Rectal smooth muscle tissue (tissue), 1 donor: ENCODE results near the gene ZBTB24.

Source experiments
- H3K27ac ChIP-seq: one replicate; pipeline ENCODE4 v1.7.0; 2013; ENCODE audit warnings: low read depth, low read length, inconsistent platforms
- H3K27me3 ChIP-seq: one replicate; pipeline ENCODE4 v1.7.0; 2013; ENCODE audit warnings: low read length; ENCODE audit not compliant: control insufficient read depth, insufficient read depth
- H3K36me3 ChIP-seq: one replicate; pipeline ENCODE4 v1.7.0; 2013; ENCODE audit warnings: low read length; ENCODE audit not compliant: control insufficient read depth, insufficient read depth
- H3K4me1 ChIP-seq: one replicate; pipeline ENCODE4 v1.7.0; 2013; ENCODE audit warnings: low read length; ENCODE audit not compliant: control insufficient read depth, insufficient read depth
- H3K4me3 ChIP-seq: one replicate; pipeline ENCODE4 v1.7.0; 2013; ENCODE audit warnings: low read length
- H3K9ac ChIP-seq: one replicate; pipeline ENCODE4 v1.7.0; 2013; ENCODE audit warnings: low read length

Gene ZBTB24

GRCh38 chr6:109512271-109512817, 29.3 kb upstream of the ZBTB24 start:
- Histone ChIP-seq H3K4me3 (no peak overlapping the region), H3K36me3 (no peaks in the 10 kb centered on the region), H3K27ac (no peak overlapping the region), H3K27me3 (no peaks in the 10 kb centered on the region), H3K4me1 (no peaks in the 10 kb centered on the region), H3K9ac (no peak overlapping the region)

- Histone ChIP-seq H3K27ac (no peak overlapping the region), H3K4me3 (no peak overlapping the region), H3K27me3 (no peaks in the 10 kb centered on the region)
These were observed 28.8 kb upstream of the ZBTB24 start for GRCh38 chr6:109511832-109512231.

GRCh38 chr6:109510358-109510757, 27.3 kb upstream of the ZBTB24 start:
- Histone ChIP-seq H3K27ac (no peak overlapping the region), H3K9ac (no peak overlapping the region), H3K4me1 (no peaks in the 10 kb centered on the region), H3K36me3 (no peaks in the 10 kb centered on the region), H3K27me3 (no peaks in the 10 kb centered on the region), H3K4me3 (no peak overlapping the region)

More at GRCh38 chr6:109511832-109512231, 28.8 kb upstream of the ZBTB24 start:
- Histone ChIP-seq H3K36me3 (no peaks in the 10 kb centered on the region), H3K9ac (no peak overlapping the region), H3K4me1 (no peaks in the 10 kb centered on the region)

DNA sequence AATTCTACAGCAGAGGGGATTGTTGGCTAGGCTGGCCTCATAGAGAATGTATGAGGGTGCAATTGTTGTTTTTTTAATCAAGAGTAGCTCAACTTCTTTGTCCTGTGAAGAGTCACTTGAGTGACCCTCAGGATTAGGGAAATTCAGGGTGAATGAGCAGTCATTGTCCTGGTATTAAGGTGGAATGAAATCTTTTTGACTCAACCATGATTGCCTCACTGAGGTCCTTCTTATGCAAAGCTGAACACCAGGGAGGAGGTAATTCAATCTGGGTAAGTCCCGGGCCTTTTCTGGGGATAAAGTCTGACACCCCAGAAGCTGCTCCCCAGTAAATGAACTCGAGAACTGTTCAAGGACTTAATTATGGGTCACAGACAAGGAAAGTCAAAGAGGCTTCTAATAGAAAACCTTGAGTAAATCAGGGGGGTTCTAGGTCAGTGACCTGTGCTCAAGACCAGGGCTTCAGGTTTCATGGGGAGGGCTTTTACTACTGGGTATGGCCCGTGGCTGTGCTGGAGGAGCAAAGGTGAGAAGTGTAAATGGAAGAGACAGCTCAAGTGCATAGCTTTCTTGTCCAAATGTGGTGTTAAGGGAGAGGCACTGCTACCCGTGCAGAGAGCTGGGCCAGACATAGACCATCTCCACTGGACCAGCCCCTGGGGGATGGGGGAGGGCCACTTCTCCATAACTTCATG, 25.3 kb upstream of the ZBTB24 start:
- Histone ChIP-seq H3K9ac (no peak overlapping the region), H3K4me1 (no peaks in the 10 kb centered on the region), H3K36me3 (no peaks in the 10 kb centered on the region), H3K27ac (no peak overlapping the region), H3K4me3 (no peak overlapping the region), H3K27me3 (no peaks in the 10 kb centered on the region)

DNA sequence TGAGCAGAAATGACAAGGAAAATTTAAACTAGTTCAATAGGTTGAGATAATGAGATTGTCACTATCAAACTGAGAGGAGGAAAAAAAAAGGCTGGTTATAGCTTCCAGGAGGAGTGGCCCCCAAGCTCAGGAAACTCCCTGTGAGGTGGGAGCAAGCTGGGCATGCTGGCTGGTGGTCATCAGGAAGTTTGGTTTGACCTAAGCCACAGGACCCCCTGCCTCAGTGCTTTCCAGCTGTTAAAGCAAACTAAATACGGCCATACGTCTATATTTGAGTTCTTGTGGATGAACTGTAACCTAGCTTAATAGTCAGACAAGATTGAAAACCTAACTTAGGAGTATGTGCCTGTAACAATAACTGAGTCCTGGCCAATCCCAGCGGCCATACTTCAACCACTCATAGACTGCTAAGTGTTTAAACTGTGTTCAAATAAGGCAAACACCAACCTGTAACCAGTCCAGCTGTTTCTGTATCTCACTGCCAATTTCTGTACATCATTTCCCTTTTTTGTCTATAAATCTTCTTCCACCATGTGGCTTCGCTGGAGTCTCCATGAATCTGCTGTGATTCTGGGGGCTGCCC, 24.6 kb upstream of the ZBTB24 start:
- H3K27me3 ChIP-seq, result no peaks in the 10 kb centered on the region
- no peaks in the 10 kb centered on the region for H3K4me1 ChIP-seq
- no peak overlapping the region for H3K27ac ChIP-seq
- no peaks in the 10 kb centered on the region for H3K36me3 ChIP-seq
- no peak overlapping the region for H3K9ac ChIP-seq
- H3K4me3 ChIP-seq, result no peak overlapping the region

DNA sequence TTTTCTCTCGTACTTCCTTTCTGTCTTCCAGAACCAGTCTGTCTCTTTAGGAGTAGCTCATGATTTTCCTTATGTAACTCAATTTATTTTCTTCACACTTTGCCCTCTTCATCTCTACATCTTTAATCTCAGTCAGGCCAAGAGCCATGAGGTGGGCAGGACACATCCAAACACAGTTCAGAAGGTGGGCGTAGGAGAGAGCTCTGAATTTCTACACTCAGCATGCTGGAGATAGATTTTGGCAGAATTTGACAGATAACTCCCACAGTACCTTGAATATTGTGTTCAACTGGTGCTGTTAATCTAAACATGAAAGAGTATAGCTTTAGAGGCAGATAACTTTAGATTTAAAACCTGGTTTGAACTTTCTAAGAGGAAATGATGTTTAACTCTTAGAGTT, 23.8 kb upstream of the ZBTB24 start:
- no peak overlapping the region for H3K9ac ChIP-seq
- no peak overlapping the region for H3K4me3 ChIP-seq
- no peaks in the 10 kb centered on the region for H3K4me1 ChIP-seq
- no peaks in the 10 kb centered on the region for H3K27me3 ChIP-seq
- H3K27ac ChIP-seq, result no peak overlapping the region
- H3K36me3 ChIP-seq, result no peaks in the 10 kb centered on the region

GRCh38 chr6:109506314-109506713, 23.3 kb upstream of the ZBTB24 start:
- no peaks in the 10 kb centered on the region for H3K27me3 ChIP-seq
- no peaks in the 10 kb centered on the region for H3K36me3 ChIP-seq
- no peak overlapping the region for H3K27ac ChIP-seq
- H3K9ac ChIP-seq, result no peak overlapping the region
- no peaks in the 10 kb centered on the region for H3K4me1 ChIP-seq
- no peak overlapping the region for H3K4me3 ChIP-seq

- Histone ChIP-seq H3K4me3 (no peak overlapping the region), H3K9ac (no peak overlapping the region), H3K4me1 (no peaks in the 10 kb centered on the region), H3K27me3 (no peaks in the 10 kb centered on the region), H3K36me3 (no peaks in the 10 kb centered on the region), H3K27ac (no peak overlapping the region)
These were observed 20.6 kb upstream of the ZBTB24 start for GRCh38 chr6:109503327-109504224.

DNA sequence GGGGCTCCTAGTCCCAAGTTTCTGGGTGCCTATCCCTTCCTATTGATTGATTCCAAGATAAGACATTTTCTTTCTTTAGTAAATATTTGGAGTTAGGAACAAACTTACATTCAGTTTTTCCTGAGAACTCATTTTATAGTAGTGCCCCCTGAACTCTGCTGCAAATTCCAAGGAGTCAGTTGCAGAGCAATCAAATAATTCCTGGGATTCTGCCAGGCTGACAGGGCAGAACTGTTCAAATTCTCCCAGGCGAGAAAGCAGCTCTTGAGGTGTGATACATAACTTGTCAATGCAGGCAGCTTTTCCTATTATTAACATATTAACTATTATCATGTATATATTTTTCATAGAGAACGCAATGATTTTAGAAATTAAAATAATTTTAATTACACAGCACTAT, 15.9 kb upstream of the ZBTB24 start:
- no peaks in the 10 kb centered on the region for H3K36me3 ChIP-seq
- no peak overlapping the region for H3K27ac ChIP-seq
- H3K27me3 ChIP-seq, result no peaks in the 10 kb centered on the region
- no peak overlapping the region for H3K4me3 ChIP-seq
- no peaks in the 10 kb centered on the region for H3K4me1 ChIP-seq
- no peak overlapping the region for H3K9ac ChIP-seq

- H3K27me3 ChIP-seq, result no peaks in the 10 kb centered on the region
- no peaks in the 10 kb centered on the region for H3K36me3 ChIP-seq
- H3K9ac ChIP-seq, result no peak overlapping the region
- no peak overlapping the region for H3K27ac ChIP-seq
- H3K4me1 ChIP-seq, result no peaks in the 10 kb centered on the region
- H3K4me3 ChIP-seq, result no peak overlapping the region
These were observed 15.0 kb upstream of the ZBTB24 start for GRCh38 chr6:109498052-109498451.

DNA sequence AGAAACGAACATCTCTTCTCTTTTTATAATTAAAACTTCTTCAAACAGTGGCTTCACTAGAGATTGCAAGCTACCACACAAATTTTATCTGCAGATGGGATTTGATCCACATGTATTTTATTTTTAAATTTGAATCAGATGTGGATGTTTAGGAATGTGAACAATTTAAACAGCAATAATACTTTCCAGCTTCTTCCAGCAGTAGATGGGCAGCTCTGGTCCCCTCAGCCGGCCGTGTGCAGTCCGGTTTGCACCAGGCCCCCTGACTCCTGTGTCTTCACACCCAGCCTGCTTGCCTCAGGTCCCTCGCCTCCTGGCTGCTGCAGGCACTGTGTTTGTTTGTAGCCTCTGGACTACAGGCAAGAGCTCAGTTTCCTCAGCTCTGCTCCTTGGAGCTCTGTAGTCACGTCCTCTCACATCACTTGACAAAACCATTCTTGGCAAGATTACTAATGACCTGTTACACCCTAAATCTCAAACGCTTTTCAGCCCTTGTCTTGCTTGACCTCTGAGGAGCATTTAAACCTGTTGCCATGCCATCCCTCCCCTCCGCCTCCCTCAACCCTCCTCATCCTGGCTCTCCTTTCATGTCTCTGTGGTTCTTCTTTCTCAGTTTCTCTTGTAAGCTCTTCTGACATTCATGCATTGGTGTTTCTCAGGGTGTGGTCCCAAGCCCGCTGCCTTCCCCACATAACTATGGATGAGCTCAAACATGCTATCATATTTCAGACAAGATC, 13.2 kb upstream of the ZBTB24 start:
- H3K4me1 ChIP-seq, result no peaks in the 10 kb centered on the region
- H3K36me3 ChIP-seq, result no peaks in the 10 kb centered on the region
- no peak overlapping the region for H3K9ac ChIP-seq
- no peak overlapping the region for H3K27ac ChIP-seq
- H3K4me3 ChIP-seq, result no peak overlapping the region
- no peaks in the 10 kb centered on the region for H3K27me3 ChIP-seq

GRCh38 chr6:109493865-109494264, 10.8 kb upstream of the ZBTB24 start:
- Histone ChIP-seq H3K27ac (no peak overlapping the region), H3K4me1 (no peaks in the 10 kb centered on the region), H3K9ac (no peak overlapping the region), H3K36me3 (no peaks in the 10 kb centered on the region), H3K27me3 (no peaks in the 10 kb centered on the region), H3K4me3 (no peak overlapping the region)
